Measurements from ENCODE around the gene SULT2B1.

DNA sequence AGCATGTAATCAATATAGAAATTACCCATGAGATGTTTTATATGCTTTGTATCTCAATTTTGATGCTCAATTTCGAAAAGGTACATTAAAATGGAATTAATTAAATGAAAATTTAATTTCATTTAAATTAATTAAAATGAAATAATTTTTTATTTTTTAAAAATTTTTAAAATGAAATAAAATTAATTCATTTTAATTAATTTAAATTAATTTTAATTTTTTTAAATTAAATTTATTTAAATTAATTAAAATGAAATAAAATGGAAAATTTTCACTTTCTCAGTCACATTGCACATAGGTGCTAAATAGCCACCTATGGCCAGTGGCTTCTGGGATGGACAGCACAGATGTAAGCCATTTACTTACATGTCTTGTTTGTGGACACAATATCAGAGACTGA lies 4.2 kb upstream of the SULT2B1 start:
- TF ChIP-seq GATA1 (IDR thresholded peaks at IDR 0.05; ENCODE audit: low read depth, low read length) (no peak), POLR2A (IDR thresholded peaks at IDR 0.05; ENCODE audit: low read length) (no peak)

All from erythroblast (primary cell).